ENCODE results near the gene HOXA1.

Gene HOXA1

DNA sequence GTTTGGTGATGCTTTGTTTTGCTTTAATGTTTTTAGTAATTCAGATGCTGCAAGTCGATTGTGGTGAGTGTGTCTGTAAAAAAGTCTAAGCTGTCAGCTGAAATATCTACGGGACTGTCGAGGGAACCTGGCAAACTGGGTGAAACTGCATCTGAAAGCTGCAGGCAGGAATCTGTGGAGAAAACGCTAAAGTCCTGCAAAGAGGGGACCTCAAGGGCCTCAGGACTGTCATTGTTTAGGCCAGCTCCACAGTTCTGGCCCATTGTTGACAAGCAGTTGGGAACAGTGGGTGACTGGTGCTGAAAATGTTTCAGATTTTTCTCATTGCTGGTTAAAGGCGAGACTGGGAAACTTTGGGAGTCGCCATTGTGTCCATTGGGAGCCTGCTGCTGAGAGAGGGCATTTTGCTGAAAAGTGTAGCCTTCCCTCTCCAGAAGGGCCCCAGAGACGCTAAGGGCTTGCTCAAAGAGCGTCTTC, 4.9 kb upstream of the HOXA1 start:
- peak overlapping the region; percentile 91 for H3K4me3 ChIP-seq (ENCODE audit: low read depth, low read length)
- in situ Hi-C loops (cut with HindIII; ENCODE audit: low sequenced_read_pairs): no loop called here
- no peak for DNase-seq (ENCODE audit: low read depth)
- TF ChIP-seq CTCF (IDR thresholded peaks at IDR 0.05; ENCODE audit: low read depth, low read length, missing control alignments): no peak

DNA sequence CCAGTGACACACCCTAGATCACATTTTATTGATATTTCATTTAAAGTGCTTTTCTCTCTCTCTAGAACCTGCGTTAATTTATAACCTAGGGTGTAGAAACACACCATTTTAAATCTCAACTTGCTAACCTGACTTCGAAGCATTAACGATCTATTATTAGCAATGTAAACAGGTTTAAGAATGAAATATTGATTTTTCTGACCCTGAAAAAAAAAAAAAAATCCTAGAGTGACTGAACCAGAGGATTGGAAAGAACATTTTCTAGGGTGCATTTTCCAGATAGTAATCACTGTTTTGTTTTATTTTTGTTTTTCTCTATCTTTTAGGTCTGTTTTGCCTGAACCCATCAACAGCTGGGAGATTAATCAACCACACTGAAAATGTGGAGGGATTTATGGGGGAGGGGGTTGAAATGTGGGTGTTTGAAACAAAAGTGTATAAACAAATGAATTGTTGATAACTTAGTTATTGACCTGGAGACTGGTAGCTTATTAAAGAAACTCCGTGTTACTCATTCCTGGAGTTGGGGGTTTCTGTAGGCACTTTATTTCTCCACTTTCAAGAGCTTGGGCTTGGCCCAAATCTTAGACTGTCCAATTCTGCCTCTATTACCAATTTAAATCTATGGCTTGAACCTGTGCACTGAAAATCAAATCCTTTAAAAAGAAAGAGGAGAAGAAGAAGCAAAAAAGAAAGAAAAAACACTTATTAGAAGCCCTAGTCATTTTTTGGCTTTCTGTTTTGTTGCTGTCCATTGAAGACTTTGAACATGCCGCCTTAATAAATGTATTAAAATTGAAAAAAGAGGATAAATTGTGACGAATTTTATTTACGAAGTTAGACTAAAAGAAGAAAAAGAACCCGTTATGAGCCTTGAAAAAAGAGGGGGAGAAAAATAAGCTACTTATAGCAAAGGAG, 3.9 kb upstream of the HOXA1 start:
- no peak for DNase-seq (ENCODE audit: low read depth)
- no peak for TF ChIP-seq CTCF (IDR thresholded peaks at IDR 0.05; ENCODE audit: low read depth, low read length, missing control alignments)
- H3K4me3 ChIP-seq (ENCODE audit: low read depth, low read length): peak overlapping the region; percentile 91
- in situ Hi-C loops (cut with HindIII; ENCODE audit: low sequenced_read_pairs): no loop called here

- in situ Hi-C loops (cut with HindIII; ENCODE audit: low sequenced_read_pairs): no loop called here
- no peak for TF ChIP-seq CTCF (IDR thresholded peaks at IDR 0.05; ENCODE audit: low read depth, low read length, missing control alignments)
- peak overlapping the region; percentile 91 for H3K4me3 ChIP-seq (ENCODE audit: low read depth, low read length)
- DNase-seq (ENCODE audit: low read depth): no peak
Measured at GRCh38 chr7:27098578-27099451, 3.0 kb upstream of the HOXA1 start.

GRCh38 chr7:27097686-27098577, 2.1 kb upstream of the HOXA1 start:
- DNase-seq (ENCODE audit: low read depth): no peak
- peak overlapping the region; percentile 91 for H3K4me3 ChIP-seq (ENCODE audit: low read depth, low read length)
- no peak for TF ChIP-seq CTCF (IDR thresholded peaks at IDR 0.05; ENCODE audit: low read depth, low read length, missing control alignments)
- in situ Hi-C loops (cut with HindIII; ENCODE audit: low sequenced_read_pairs): no loop called here

DNA sequence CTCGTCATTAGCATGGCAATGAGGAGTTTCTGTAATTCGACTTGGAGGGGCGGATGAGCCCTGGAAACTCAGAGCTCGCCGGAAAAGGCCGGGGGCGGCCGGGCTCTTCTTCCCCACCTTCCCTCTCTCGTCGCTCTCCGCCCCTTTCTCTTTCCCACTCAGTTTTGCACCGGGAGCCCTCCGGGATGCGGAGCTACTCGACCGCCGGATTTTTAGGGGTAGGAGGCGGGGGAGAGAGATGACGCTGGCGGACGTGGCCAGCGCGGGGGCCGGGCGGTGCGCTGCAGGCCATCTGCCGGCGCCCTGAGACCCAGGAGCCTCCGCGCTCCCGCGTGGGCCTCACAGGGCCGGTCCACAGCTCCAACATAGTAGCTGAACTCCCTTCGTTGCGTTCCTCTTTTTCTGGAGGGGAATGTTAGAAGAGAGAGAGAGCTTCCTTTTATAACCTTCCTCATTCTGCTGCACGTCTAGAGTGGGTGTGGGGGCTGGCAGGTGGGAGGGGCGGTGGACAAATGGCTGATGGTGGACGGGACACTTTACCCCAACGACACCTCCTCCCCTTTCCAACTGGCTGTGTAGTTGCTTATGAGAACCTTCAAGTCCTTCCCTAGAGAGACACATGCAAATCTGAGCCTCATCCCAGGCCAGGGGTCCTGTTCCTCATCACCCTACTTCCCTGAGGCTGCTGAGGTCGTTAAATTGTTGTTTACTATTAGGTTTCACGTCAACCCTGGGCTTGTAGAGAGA, 1.1 kb upstream of the HOXA1 start:
- DNase-seq (ENCODE audit: low read depth): no peak

More for the DNA sequence above, 1.1 kb upstream of the HOXA1 start:
- in situ Hi-C loops (cut with HindIII; ENCODE audit: low sequenced_read_pairs): no loop called here
- peak overlapping the region; percentile 91 for H3K4me3 ChIP-seq (ENCODE audit: low read depth, low read length)
- no peak for TF ChIP-seq CTCF (IDR thresholded peaks at IDR 0.05; ENCODE audit: low read depth, low read length, missing control alignments)

Data from astrocyte of the cerebellum (primary cell).